ENCODE measurements around the gene SLC16A12.

DNA sequence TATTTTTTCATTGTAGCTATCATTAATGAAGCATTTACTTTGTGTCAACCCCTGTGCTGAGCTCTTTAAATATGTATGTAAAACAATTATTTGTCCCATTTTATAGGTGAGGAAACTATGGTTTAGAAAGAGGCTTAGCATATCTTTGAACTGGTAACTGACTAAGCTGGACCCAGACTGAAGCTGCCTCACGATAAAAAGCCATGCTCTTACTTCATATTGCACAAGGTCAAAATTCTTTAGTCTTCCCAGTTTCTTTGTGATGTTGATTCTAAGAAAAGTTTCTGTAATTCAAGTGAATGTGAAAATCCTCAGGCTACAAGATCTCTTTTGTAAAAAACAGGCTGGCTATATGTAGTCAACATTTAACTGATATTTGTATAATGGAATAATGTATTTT is 46.6 kb upstream of the SLC16A12 start:
- no peak for TF ChIP-seq POLR2A (IDR thresholded peaks at IDR 0.05)
- TF ChIP-seq, protein P1, sequence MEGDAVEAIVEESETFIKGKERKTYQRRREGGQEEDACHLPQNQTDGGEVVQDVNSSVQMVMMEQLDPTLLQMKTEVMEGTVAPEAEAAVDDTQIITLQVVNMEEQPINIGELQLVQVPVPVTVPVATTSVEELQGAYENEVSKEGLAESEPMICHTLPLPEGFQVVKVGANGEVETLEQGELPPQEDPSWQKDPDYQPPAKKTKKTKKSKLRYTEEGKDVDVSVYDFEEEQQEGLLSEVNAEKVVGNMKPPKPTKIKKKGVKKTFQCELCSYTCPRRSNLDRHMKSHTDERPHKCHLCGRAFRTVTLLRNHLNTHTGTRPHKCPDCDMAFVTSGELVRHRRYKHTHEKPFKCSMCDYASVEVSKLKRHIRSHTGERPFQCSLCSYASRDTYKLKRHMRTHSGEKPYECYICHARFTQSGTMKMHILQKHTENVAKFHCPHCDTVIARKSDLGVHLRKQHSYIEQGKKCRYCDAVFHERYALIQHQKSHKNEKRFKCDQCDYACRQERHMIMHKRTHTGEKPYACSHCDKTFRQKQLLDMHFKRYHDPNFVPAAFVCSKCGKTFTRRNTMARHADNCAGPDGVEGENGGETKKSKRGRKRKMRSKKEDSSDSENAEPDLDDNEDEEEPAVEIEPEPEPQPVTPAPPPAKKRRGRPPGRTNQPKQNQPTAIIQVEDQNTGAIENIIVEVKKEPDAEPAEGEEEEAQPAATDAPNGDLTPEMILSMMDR (IDR thresholded peaks at IDR 0.05) = no peak
